Coronary artery (tissue), 2 donors: ENCODE results near the gene ARMS2.
A peak's percentile ranks its signal among the peaks of the same experiment; 100 is the strongest.

ENCODE experiments used
- DNase-seq: peaks from one replicate; pipeline ENCODE4 v3.0.0-alpha.2; 2017; ENCODE audit warnings: low spot score
- H3K27ac ChIP-seq, 2 donors: fragments of 200-600 bp; sonication (generic); one replicate each; pipeline ENCODE4 v1.5.1; 2016 to 2019
- H3K4me3 ChIP-seq: fragments of 200-600 bp; sonication (generic); 2 replicates; pipeline ENCODE4 v1.5.1; 2016; ENCODE audit warnings: mild to moderate bottlenecking, moderate library complexity
- TF ChIP-seq, protein P1 (sequence below): fragments of 200-600 bp; sonication (generic); IDR thresholded peaks from one replicate; pipeline ENCODE4 v1.5.1; 2019; ENCODE audit warnings: antibody characterized with exemption

Gene ARMS2

DNA sequence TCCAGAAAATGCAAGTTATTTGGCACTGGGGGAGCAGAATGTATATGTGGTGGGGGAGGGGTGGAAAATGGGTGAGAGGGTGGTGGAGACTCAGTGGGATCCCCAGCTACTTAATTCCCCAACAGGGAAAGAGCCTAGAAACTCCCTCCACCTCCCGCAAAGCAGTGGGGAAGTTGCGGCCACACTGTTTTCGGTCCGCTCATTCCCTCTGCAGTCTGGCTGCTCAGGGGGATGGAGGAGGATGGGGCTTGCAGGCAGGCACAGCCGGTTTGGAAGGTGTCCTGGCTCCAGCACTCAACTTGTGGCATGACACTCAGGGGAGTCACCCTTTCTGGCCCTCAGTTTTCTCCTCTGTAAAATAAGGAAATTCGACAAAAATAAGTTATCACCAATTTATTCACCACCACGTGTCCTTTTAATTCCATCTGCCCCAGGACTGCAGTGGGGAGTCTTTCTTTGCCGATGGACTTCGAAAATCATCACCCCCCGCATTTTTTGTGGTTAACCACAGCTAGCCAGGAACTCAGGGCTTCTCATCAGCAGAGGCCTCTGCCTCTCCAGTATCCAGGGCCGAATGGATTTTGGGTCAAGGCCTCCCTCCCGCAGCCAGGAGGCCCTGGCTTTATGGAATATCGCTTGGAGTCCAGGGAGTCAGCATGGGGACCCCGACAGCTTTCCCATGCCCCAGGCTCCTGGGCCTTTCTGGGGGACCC, 5.3 kb downstream of the ARMS2 start:
- TF ChIP-seq, protein P1, sequence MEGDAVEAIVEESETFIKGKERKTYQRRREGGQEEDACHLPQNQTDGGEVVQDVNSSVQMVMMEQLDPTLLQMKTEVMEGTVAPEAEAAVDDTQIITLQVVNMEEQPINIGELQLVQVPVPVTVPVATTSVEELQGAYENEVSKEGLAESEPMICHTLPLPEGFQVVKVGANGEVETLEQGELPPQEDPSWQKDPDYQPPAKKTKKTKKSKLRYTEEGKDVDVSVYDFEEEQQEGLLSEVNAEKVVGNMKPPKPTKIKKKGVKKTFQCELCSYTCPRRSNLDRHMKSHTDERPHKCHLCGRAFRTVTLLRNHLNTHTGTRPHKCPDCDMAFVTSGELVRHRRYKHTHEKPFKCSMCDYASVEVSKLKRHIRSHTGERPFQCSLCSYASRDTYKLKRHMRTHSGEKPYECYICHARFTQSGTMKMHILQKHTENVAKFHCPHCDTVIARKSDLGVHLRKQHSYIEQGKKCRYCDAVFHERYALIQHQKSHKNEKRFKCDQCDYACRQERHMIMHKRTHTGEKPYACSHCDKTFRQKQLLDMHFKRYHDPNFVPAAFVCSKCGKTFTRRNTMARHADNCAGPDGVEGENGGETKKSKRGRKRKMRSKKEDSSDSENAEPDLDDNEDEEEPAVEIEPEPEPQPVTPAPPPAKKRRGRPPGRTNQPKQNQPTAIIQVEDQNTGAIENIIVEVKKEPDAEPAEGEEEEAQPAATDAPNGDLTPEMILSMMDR = no peak
- H3K27ac ChIP-seq = no peak overlapping the region
- no peak overlapping the region for H3K4me3 ChIP-seq
- no peak for DNase-seq

DNA sequence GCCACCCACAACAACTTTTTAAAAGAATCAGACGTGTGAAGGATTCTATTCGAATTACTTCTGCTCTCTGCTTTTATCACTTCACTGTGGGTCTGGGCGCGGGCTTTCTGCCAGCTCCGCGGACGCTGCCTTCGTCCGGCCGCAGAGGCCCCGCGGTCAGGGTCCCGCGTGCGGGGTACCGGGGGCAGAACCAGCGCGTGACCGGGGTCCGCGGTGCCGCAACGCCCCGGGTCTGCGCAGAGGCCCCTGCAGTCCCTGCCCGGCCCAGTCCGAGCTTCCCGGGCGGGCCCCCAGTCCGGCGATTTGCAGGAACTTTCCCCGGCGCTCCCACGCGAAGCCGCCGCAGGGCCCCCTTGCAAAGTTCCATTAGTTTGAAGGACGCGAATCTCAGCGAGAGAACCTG, 6.4 kb downstream of the ARMS2 start:
- peak overlapping the region; percentile 98 for H3K4me3 ChIP-seq
- H3K27ac ChIP-seq = peak overlapping the region; percentile 73 to 96
- DNase-seq = no peak
- TF ChIP-seq, protein P1 = no peak

DNA sequence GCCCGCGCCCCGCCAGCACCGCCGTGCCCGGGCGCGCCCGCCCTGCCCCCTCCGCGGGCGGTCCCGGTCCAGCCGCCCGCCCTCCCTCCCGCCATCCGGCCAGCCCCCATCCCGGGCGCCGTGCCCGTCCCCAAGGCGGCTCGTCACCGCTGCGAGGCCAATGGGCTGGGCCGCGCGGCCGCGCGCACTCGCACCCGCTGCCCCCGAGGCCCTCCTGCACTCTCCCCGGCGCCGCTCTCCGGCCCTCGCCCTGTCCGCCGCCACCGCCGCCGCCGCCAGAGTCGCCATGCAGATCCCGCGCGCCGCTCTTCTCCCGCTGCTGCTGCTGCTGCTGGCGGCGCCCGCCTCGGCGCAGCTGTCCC, 6.9 kb downstream of the ARMS2 start, which contains the start of gene HTRA1:
Gene HTRA1 (plus strand): TSS at position 187 of the 362 bp plus-strand sequence. CDS start 100 bp downstream, at position 287.
- TF ChIP-seq, protein P1 = no peak
- peak within 1 kb of the TSS; percentile 75 to 96 for H3K27ac ChIP-seq
- peak within 1 kb of the TSS; percentile 98 for H3K4me3 ChIP-seq
- no peak for DNase-seq

DNA sequence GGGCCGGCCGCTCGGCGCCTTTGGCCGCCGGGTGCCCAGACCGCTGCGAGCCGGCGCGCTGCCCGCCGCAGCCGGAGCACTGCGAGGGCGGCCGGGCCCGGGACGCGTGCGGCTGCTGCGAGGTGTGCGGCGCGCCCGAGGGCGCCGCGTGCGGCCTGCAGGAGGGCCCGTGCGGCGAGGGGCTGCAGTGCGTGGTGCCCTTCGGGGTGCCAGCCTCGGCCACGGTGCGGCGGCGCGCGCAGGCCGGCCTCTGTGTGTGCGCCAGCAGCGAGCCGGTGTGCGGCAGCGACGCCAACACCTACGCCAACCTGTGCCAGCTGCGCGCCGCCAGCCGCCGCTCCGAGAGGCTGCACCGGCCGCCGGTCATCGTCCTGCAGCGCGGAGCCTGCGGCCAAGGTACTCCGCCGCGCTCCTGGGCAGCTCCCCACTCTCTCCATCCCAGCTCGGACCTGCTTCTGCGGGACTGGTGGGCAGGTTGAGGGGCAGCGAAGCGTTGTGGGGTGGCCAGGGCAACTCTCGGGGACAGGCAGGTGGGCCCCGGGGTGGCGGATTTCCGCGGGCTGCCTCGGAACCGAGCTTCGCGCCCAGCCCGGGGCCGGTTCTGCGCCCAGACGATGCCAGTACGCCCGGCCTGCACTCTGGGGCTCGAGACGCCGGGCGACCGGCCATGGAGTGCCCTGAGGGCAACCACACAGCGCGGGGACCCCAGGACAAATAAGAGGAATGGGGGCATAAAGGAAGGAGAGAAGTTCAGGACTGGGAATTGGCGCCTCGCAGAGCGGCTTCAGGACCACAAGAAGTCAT, 7.5 kb downstream of the ARMS2 start:
- Histone ChIP-seq H3K27ac (peak overlapping the region; percentile 75 to 96), H3K4me3 (peak overlapping the region; percentile 98)
- TF ChIP-seq, protein P1 = no peak
- DNase-seq = no peak

DNA sequence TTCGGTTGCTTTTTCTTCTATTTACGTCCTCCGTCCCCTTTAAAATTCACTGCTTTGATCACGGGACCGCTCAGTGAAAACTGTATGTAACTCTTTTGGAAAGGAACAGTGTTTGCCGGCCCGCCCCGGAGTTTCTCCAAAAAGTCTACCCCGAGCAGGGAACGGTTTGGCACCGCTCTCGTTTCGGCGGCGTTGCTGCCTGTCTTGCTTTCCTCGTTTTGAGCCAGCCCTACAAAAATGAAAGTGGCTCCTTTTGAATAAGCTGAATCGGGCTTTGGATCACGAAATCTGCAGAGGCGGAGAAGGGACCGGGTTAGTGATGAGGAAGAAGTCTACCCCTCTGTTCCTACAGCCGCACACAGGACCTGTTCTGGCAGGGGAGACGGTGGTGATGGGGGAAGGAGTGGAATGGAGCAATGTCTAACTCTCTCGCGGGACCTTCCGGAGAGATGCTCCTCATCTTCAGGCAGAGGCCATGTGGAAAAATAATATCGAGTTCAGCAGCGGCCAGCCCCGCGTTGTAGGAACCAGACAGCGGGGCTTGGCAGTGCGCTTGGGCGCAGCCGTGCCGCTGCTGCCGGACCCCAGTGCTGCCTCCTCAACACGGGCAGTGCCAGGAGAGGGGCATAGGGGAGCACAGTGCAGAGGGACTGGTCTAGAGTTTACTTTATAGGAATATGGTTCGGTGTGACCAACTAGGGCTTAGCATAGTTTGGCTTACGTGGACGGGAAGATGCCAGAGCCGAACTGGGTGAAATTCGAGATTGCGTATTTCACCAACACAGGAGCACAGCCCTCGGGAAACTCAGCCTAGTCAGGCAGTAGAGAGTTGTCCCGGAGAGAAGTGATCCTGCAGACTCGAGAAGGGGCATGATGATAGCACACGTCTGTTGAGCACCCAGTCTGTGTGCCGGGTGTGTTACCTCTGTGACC, 8.3 kb downstream of the ARMS2 start:
- peak; percentile 85 for DNase-seq

More for the DNA sequence above, 8.3 kb downstream of the ARMS2 start:
- Histone ChIP-seq H3K4me3 (peak overlapping the region; percentile 98), H3K27ac (peak overlapping the region; percentile 75 to 96)
- TF ChIP-seq, protein P1 = no peak
